K562 (cell line): ENCODE measurements around the gene PPP1CC. TPM values are rescaled to one million over a fixed set of nuclear protein-coding genes. Genes with fewer than 3 reads are reported as not detected.
A peak's percentile ranks its signal among the peaks of the same experiment; 100 is the strongest.

Source experiments
- ARID2 ChIP-seq: fragments of 450-650 bp; IDR thresholded peaks from 2 replicates; pipeline ENCODE4 v1.6.1; 2017; ENCODE audit warnings: antibody characterized with exemption, mild to moderate bottlenecking
- BCOR ChIP-seq: fragments of 450-650 bp; IDR thresholded peaks from 2 replicates; pipeline ENCODE4 v1.6.1; 2016
- BRD9 ChIP-seq: fragments of 450-650 bp; IDR thresholded peaks from 2 replicates; pipeline ENCODE4 v1.6.1; 2018; ENCODE audit warnings: low read depth; ENCODE audit not compliant: partially characterized antibody
- CEBPG ChIP-seq, 3 experiments: fragments of 200-800 bp in 1 of 3; sonication (Bioruptor generic) in 1 of 3; sonication (generic) in 1 of 3; formaldehyde crosslinking in 1 of 3; IDR thresholded peaks in 2 of 3; conservative IDR thresholded peaks in 1 of 3; 2 replicates each; pipeline versions ENCODE4 v1.6.1 to v1.8.0; 2016 to 2022; ENCODE audit warnings: missing compliant biosample characterization in 2 of 3, missing genetic modification characterization in 2 of 3, mild to moderate bottlenecking in 1 of 3, missing genetic modification reagents in 1 of 3
- CSDE1 ChIP-seq, 2 experiments: fragments of 450-650 bp; IDR thresholded peaks; 2 replicates each; pipeline ENCODE4 v1.6.1; 2016; ENCODE audit warnings: mild to moderate bottlenecking in 1 of 2
- DIDO1 ChIP-seq: fragments of 450-650 bp; IDR thresholded peaks from 2 replicates; pipeline ENCODE4 v1.6.1; 2016; ENCODE audit warnings: low read depth, missing biosample characterization, missing genetic modification characterization
- ETV1 ChIP-seq: fragments of 450-650 bp; conservative IDR thresholded peaks from 2 replicates; pipeline ENCODE4 v1.6.1; 2016; ENCODE audit warnings: missing genetic modification characterization, control low read depth, low read depth, missing compliant biosample characterization
- GABPB1 ChIP-seq: sonication (generic); formaldehyde crosslinking; IDR thresholded peaks from 2 replicates; pipeline ENCODE4 v1.8.0; 2022; ENCODE audit warnings: mild to moderate bottlenecking, missing genetic modification reagents
- HDAC2 ChIP-seq: fragments of 450-650 bp; IDR thresholded peaks from 2 replicates; pipeline ENCODE4 v1.6.1; 2016; ENCODE audit warnings: mild to moderate bottlenecking
- HES1 ChIP-seq: fragments of 450-650 bp; IDR thresholded peaks from 2 replicates; pipeline ENCODE4 v1.6.1; 2016; ENCODE audit warnings: low read depth, mild to moderate bottlenecking, moderate library complexity
- HNRNPL ChIP-seq: fragments of 200-400 bp; formaldehyde crosslinking; IDR thresholded peaks from 2 replicates; pipeline ENCODE4 v1.6.1; 2017; ENCODE audit warnings: low read depth, mild to moderate bottlenecking, low read length
- KDM1A ChIP-seq, 2 experiments: fragments of 450-650 bp; IDR thresholded peaks; 2 replicates each; pipeline ENCODE4 v1.6.1; 2016; ENCODE audit warnings: mild to moderate bottlenecking in 2 of 2
- KLF6 ChIP-seq: fragments of 250-450 bp; sonication (Bioruptor Pico); IDR thresholded peaks from 2 replicates; pipeline ENCODE4 v1.4.0; 2020; ENCODE audit warnings: mild to moderate bottlenecking, moderate library complexity, borderline replicate concordance
- MTA3 ChIP-seq: fragments of 450-650 bp; formaldehyde crosslinking; IDR thresholded peaks from 2 replicates; pipeline ENCODE4 v1.6.1; 2017; ENCODE audit warnings: mild to moderate bottlenecking, borderline replicate concordance
- POLR2A ChIP-seq: fragments of 450-650 bp; conservative IDR thresholded peaks from 2 replicates; pipeline ENCODE4 v1.6.1; 2016
- RBM25 ChIP-seq: fragments of 200-400 bp; formaldehyde crosslinking; IDR thresholded peaks from 2 replicates; pipeline ENCODE4 v1.6.1; 2018; ENCODE audit warnings: low read length, low read depth, moderate library complexity; ENCODE audit not compliant: severe bottlenecking
- SMARCB1 ChIP-seq: IDR thresholded peaks from 2 replicates; pipeline ENCODE4 v1.6.1; 2011; ENCODE audit warnings: improper control_type of control experiment, low read depth; ENCODE audit not compliant: insufficient read length
- STAT5A ChIP-seq: IDR thresholded peaks from 2 replicates; pipeline ENCODE4 v1.6.1; 2012; ENCODE audit warnings: low read length, inconsistent platforms, borderline replicate concordance
- WHSC1 ChIP-seq: IDR thresholded peaks from one replicate; pipeline ENCODE4 v1.6.1; 2012; ENCODE audit warnings: low read length, control low read depth, inconsistent platforms
- ZFP36 ChIP-seq: fragments of 150-350 bp; IDR thresholded peaks from 2 replicates; pipeline ENCODE4 v1.6.1; 2018; ENCODE audit warnings: low read length, low read depth; ENCODE audit not compliant: partially characterized antibody
- ZNF217 ChIP-seq: sonication (generic); formaldehyde crosslinking; IDR thresholded peaks from 2 replicates; pipeline ENCODE4 v1.8.0; 2022; ENCODE audit warnings: mild to moderate bottlenecking, missing genetic modification reagents
- ZNF431 ChIP-seq: sonication (generic); formaldehyde crosslinking; IDR thresholded peaks from 2 replicates; pipeline ENCODE4 v1.8.0; 2022; ENCODE audit warnings: mild to moderate bottlenecking, missing genetic modification reagents
- polyA plus RNA-seq, 8 experiments: library from polyadenylated mRNA; depleted of rRNA in 4 of 8; stranded (reverse) in 5 of 8; unstranded in 3 of 8; fragments of >200 nt; fragmentation: Nextera tagmentation in 2 of 8; fragmentation: Illumina TruSeq in 1 of 8; extraction: Ambion mirVana in 2 of 8; extraction: Trizol in 1 of 8; gene quantifications; 2 replicates each; pipeline versions ENCODE4 v1.2.1 to v1.2.3, GENCODE V29; 2011 to 2014; ENCODE audit warnings: inconsistent platforms in 1 of 8, missing spikeins in 1 of 8
- total RNA-seq, 7 experiments: library from RNA; depleted of rRNA in 6 of 7; stranded (reverse); fragments of >200 nt in 6 of 7; fragmentation: Illumina TruSeq in 2 of 7; extraction: Trizol in 2 of 7; gene quantifications; 2 replicates each; pipeline versions ENCODE4 v1.2.1 to v1.2.3, GENCODE V29; 2011 to 2021; ENCODE audit warnings: low replicate concordance in 1 of 7
- TF ChIP-seq, protein P1 (sequence below): fragments of 450-650 bp; formaldehyde crosslinking; IDR thresholded peaks from 2 replicates; pipeline ENCODE4 v1.4.0; 2022; ENCODE audit warnings: missing genetic modification characterization

PPP1CC gene
- total and polyA plus RNA-seq, 9 of the 15 experiments (the other 6 are each of a cell fraction or from before 2014, with no cell fraction given), result 67.4 to 286 (median 195) TPM

DNA sequence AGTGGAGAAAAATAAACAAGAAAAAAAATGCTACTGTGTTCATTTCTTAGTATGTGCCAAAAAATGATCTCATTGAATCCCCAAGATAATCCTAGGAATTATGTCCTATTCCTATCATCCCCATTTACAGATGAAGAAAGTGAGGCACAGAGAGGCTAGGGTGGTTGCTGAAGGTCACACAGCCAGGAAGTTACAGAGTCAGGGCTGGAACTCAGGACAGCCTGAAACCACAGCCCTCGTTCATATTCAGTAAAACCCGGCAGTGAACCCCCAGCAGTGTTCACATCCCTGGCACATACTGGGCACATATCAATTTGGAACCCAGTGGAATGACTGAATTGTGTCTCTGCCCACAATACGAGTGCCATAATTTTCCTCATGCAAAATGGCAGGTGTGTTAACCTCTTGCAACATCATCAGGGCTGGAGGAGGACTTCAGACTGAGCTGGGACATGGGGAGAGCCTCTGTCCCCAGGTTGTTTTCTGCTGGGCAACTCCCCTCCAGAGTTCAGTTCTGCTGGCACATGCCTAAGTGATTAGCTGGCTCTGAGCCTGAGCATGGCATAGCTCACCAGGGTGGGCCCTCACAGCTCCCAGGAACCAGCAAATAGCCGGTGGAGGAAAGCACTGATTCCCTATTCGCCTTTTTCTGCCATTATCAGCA lies 2.0 kb upstream of the PPP1CC start (continued):
- TF ChIP-seq, protein P1, sequence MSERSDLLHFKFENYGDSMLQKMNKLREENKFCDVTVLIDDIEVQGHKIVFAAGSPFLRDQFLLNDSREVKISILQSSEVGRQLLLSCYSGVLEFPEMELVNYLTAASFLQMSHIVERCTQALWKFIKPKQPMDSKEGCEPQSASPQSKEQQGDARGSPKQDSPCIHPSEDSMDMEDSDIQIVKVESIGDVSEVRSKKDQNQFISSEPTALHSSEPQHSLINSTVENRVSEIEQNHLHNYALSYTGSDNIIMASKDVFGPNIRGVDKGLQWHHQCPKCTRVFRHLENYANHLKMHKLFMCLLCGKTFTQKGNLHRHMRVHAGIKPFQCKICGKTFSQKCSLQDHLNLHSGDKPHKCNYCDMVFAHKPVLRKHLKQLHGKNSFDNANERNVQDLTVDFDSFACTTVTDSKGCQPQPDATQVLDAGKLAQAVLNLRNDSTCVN, result no peak
- TF ChIP-seq HES1, result no peak
- TF ChIP-seq BCOR, result peak; percentile 83
- TF ChIP-seq ARID2, result no peak
- TF ChIP-seq GABPB1 (CRISPR knock-in tag), result no peak
- 0 out of 2 replicates have a peak, but pooled peaks have one; percentile 35 for TF ChIP-seq HDAC2
- TF ChIP-seq MTA3, result no peak
- peak; percentile 82 for TF ChIP-seq ZFP36
- TF ChIP-seq KLF6 (CRISPR knock-in tag), result no peak
- no peak for TF ChIP-seq ZNF431 (CRISPR knock-in tag)
- TF ChIP-seq KDM1A (IDR thresholded peaks at IDR 0.05), result peak; percentile 22 to 70; a peak in 3 of 4 replicates
- TF ChIP-seq POLR2A, result no peak
- TF ChIP-seq WHSC1, result no peak
- TF ChIP-seq CSDE1 (IDR thresholded peaks at IDR 0.05), result no peak
- TF ChIP-seq CEBPG (CRISPR knock-in tag; IDR thresholded peaks at IDR 0.05), result peak; percentile 45; the same call in 1 of the 2 replicates
- TF ChIP-seq CEBPG (tag; conservative IDR thresholded peaks at IDR 0.05 in 1 of 2, IDR thresholded peaks at IDR 0.05 in 1 of 2), result no peak
- no peak for TF ChIP-seq STAT5A
- no peak for TF ChIP-seq ZNF217 (CRISPR knock-in tag)
- TF ChIP-seq DIDO1 (tag), result no peak
- peak; percentile 26 for TF ChIP-seq BRD9
- TF ChIP-seq SMARCB1, result no peak
- no peak for TF ChIP-seq HNRNPL
- TF ChIP-seq ETV1 (tag), result peak; percentile 39; the same call in 1 of the 2 replicates
- peak; percentile 92 for TF ChIP-seq RBM25
